HG03378 (cell line): ENCODE results near the gene PLA2G5.
"Not testable (repeated sequence)": the region's sequence is repeated elsewhere in the genome, so short reads cannot be mapped to it uniquely, and the experiment has no call there.

Source experiments
- ATAC-seq: cut with Tn5 transposase; IDR thresholded peaks from one replicate; pipeline ENCODE4 v1.9.1; 2021; ENCODE audit warnings: mild to moderate bottlenecking, moderate library complexity; ENCODE audit not compliant: unreplicated experiment

Gene PLA2G5

GRCh38 chr1:20069874-20070273, at the start of gene PLA2G5:
Gene PLA2G5 (plus strand): TSS chr1:20070194. CDS start chr1:20084831, 14,637 bp downstream.
- no peak for ATAC-seq

- no peak for ATAC-seq
Measured at GRCh38 chr1:20028125-20028524, 41.9 kb upstream of the PLA2G5 start.

GRCh38 chr1:20028726-20029125, 41.3 kb upstream of the PLA2G5 start:
- ATAC-seq, result no peak

- no peak for ATAC-seq
Measured at GRCh38 chr1:20029178-20029912, 40.6 kb upstream of the PLA2G5 start.

GRCh38 chr1:20030436-20031151, 39.4 kb upstream of the PLA2G5 start:
- ATAC-seq, result not testable (repeated sequence)

GRCh38 chr1:20031161-20031560, 38.8 kb upstream of the PLA2G5 start:
- ATAC-seq, result no peak

- ATAC-seq, result no peak
Measured at GRCh38 chr1:20031836-20032235, 38.2 kb upstream of the PLA2G5 start.

- no peak for ATAC-seq
Measured at GRCh38 chr1:20032425-20032824, 37.6 kb upstream of the PLA2G5 start.

GRCh38 chr1:20033420-20033819, 36.6 kb upstream of the PLA2G5 start:
- no peak for ATAC-seq

- ATAC-seq, result no peak
Measured at GRCh38 chr1:20035114-20035513, 34.9 kb upstream of the PLA2G5 start.

GRCh38 chr1:20037877-20038276, 32.1 kb upstream of the PLA2G5 start:
- ATAC-seq, result no peak

GRCh38 chr1:20047096-20047495, 22.9 kb upstream of the PLA2G5 start:
- ATAC-seq, result no peak

GRCh38 chr1:20048563-20048962, 21.4 kb upstream of the PLA2G5 start:
- ATAC-seq, result no peak

- ATAC-seq, result not testable (repeated sequence)
Measured at GRCh38 chr1:20049056-20049798, 20.8 kb upstream of the PLA2G5 start.

GRCh38 chr1:20051218-20051829, 18.7 kb upstream of the PLA2G5 start:
- no peak for ATAC-seq

GRCh38 chr1:20052386-20052785, 17.6 kb upstream of the PLA2G5 start:
- no peak for ATAC-seq

GRCh38 chr1:20057886-20058420, 12.0 kb upstream of the PLA2G5 start:
- ATAC-seq, result no peak

- ATAC-seq, result no peak
Measured at GRCh38 chr1:20058531-20058930, 11.5 kb upstream of the PLA2G5 start.

- ATAC-seq, result no peak
Measured at GRCh38 chr1:20059847-20060246, 10.1 kb upstream of the PLA2G5 start.

GRCh38 chr1:20060791-20061190, 9.2 kb upstream of the PLA2G5 start:
- not testable (repeated sequence) for ATAC-seq

GRCh38 chr1:20061866-20062265, 8.1 kb upstream of the PLA2G5 start:
- no peak for ATAC-seq
